Liver (tissue), 3 donors: ENCODE data around the gene STAT3.

Source experiments
- ATF3 ChIP-seq: IDR thresholded peaks from 2 replicates; pipeline ENCODE4 v1.6.1; 2016; ENCODE audit warnings: antibody characterized with exemption
- CTCF ChIP-seq: fragments of 150-350 bp; IDR thresholded peaks from 2 replicates; pipeline ENCODE4 v1.5.1; 2017; ENCODE audit warnings: improper control_type of control experiment, low read depth, low read length; ENCODE audit not compliant: missing input control
- SP1 ChIP-seq: IDR thresholded peaks from 2 replicates; pipeline ENCODE4 v1.6.1; 2018; ENCODE audit warnings: antibody characterized with exemption, mild to moderate bottlenecking
- TF ChIP-seq, protein P1 (sequence below): IDR thresholded peaks from 2 replicates; pipeline ENCODE4 v1.6.1; 2016; ENCODE audit warnings: antibody characterized with exemption, mild to moderate bottlenecking
- donor health status: healthy.
- donor health status: healthy.

GRCh38 chr17:42341568-42341967, 46.7 kb downstream of the STAT3 start:
- TF ChIP-seq CTCF (no peak), ATF3 (no peak), SP1 (no peak)
- TF ChIP-seq, protein P1, sequence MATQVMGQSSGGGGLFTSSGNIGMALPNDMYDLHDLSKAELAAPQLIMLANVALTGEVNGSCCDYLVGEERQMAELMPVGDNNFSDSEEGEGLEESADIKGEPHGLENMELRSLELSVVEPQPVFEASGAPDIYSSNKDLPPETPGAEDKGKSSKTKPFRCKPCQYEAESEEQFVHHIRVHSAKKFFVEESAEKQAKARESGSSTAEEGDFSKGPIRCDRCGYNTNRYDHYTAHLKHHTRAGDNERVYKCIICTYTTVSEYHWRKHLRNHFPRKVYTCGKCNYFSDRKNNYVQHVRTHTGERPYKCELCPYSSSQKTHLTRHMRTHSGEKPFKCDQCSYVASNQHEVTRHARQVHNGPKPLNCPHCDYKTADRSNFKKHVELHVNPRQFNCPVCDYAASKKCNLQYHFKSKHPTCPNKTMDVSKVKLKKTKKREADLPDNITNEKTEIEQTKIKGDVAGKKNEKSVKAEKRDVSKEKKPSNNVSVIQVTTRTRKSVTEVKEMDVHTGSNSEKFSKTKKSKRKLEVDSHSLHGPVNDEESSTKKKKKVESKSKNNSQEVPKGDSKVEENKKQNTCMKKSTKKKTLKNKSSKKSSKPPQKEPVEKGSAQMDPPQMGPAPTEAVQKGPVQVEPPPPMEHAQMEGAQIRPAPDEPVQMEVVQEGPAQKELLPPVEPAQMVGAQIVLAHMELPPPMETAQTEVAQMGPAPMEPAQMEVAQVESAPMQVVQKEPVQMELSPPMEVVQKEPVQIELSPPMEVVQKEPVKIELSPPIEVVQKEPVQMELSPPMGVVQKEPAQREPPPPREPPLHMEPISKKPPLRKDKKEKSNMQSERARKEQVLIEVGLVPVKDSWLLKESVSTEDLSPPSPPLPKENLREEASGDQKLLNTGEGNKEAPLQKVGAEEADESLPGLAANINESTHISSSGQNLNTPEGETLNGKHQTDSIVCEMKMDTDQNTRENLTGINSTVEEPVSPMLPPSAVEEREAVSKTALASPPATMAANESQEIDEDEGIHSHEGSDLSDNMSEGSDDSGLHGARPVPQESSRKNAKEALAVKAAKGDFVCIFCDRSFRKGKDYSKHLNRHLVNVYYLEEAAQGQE: no peak
